ENCODE data around the gene FAM186B.

FAM186B gene

DNA sequence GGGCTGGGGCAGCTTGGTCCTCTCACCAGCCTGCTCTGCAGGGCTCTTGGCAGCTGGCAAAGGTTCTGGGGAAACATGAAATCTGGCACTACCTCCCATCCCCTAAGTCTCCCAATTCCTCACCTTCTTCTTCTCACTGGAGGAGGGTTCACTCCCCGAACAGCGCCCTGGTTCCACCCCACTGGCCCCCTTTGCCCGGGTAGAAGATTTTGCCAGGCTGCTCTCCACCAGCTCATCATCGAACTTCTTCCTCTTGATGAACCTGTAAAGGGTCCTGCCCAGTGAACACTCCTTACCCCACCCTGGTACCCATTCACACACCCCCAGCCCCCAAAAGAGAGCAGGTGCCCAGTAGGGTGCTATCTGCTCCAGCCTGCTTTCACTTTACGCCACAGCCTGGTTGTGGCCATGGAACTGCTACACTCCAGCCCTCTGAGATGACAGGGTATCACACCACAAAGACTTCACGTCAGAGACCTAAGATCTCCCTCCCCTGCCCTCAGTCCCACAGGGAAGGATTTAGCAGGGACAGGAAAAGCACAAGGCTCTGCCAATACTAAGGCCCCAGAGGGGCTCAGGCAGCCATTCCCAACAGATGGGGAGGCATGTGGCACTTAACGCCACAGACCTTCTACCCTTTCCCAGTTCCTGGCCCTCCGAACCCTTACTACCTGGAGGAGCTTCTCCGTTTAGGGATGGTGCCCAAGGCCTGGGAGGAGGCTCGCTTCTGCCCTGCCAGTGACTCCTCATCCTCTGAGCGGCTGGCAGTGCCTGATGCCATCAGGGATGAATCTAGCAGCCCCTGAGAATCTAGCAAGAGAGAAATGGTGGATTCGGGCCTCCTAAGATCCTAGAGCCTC is 39.8 kb downstream of the FAM186B start:
- ChIA-PET POLR2A (interaction anchor here (0.6 kb wide), 1 partner anchor 59 kb away, joined by 3 read pairs; no protein-coding TSS in a partner anchor), CTCF (interaction anchor here (0.7 to 2.2 kb wide), 5 partner anchors 8 to 228 kb away, joined by 3 to 16 read pairs (median 7); partner anchors contain the start of gene C1QL4)
- H3K4me3 ChIP-seq (ENCODE audit: low read depth, low read length) = no peak overlapping the region
- TF ChIP-seq, protein P1, sequence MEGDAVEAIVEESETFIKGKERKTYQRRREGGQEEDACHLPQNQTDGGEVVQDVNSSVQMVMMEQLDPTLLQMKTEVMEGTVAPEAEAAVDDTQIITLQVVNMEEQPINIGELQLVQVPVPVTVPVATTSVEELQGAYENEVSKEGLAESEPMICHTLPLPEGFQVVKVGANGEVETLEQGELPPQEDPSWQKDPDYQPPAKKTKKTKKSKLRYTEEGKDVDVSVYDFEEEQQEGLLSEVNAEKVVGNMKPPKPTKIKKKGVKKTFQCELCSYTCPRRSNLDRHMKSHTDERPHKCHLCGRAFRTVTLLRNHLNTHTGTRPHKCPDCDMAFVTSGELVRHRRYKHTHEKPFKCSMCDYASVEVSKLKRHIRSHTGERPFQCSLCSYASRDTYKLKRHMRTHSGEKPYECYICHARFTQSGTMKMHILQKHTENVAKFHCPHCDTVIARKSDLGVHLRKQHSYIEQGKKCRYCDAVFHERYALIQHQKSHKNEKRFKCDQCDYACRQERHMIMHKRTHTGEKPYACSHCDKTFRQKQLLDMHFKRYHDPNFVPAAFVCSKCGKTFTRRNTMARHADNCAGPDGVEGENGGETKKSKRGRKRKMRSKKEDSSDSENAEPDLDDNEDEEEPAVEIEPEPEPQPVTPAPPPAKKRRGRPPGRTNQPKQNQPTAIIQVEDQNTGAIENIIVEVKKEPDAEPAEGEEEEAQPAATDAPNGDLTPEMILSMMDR (IDR thresholded peaks at IDR 0.05; ENCODE audit: insufficient read depth, low read length, missing control alignments) = no peak
- no peak for DNase-seq (ENCODE audit: low read depth, low spot score)

DNA sequence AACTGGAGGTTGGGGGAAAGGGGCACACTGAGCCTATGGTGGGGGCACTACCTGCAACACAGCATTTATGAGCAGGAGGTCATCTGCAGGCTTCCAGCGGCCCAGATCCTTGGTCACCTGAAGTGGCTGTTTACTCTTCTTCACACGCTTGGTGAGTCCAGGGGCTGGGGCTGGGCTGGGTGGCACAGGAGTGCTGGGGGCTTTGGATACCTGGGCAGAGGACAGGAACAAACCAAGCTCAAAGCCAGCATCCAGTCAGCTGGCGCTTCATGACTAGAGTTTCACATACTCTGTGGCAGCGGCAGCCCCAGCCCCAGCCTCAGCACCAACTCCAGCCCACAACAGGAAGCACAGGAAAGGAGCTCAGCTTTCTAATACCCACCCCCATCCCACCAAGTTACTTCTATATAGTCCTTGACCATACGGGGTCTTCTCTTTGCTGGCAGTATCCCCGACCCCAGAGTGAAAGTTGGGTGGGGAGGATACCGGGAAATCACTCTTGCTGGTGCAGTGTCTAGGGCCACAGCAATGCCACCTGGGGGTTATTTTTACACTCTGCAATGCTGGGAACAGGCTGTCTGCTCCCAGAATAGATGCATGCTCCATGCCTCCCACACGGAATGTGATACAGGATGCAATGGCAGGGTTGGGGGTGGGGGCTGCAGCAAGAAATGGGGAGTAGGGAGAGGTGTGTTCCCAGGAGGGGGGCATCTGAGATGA is 40.6 kb downstream of the FAM186B start:
- no peak overlapping the region for H3K4me3 ChIP-seq (ENCODE audit: low read depth, low read length)
- TF ChIP-seq, protein P1 (IDR thresholded peaks at IDR 0.05; ENCODE audit: insufficient read depth, low read length, missing control alignments) = no peak
- DNase-seq (ENCODE audit: low read depth, low spot score) = no peak
- ChIA-PET POLR2A (no interaction called here), CTCF (interaction anchor here (0.7 to 1.3 kb wide), 2 partner anchors 16 to 206 kb away, joined by 3 to 9 read pairs; no protein-coding TSS in a partner anchor)

DNA sequence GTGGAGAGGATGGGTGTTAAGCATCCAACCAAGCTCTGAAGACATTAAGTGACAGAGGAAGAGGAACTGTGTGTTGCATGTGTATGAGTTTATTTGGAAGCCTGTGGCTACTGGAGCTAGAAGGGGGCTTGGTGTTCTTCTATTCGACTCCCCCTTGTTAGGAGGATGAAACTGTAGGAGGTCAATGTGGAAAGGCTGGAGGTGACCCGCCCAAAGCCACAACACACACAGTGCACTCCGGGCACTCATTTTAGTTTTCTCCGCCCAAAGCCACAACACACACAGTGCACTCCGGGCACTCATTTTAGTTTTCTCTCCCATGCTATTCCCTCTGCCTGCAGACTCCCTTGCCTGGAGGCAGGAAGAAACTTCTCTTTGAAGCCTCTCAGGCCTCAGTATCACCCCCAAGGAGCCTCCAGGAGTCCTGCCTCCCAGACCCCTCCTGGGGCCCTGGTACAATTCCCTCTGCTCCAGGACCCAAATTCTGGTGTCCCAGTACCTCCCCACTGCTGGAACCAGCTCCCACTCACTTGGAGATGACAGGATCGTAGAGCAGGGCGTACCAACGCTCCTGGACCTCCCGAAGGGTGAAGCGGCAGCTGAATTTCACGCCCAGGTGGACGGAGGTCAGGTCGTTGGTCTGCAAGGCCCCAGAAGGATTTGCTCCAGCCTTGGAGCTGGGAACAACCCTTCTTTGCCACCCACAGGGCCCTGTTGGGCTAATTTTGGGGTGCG is 41.3 kb downstream of the FAM186B start:
- TF ChIP-seq, protein P1 (IDR thresholded peaks at IDR 0.05; ENCODE audit: insufficient read depth, low read length, missing control alignments) = no peak
- CTCF ChIA-PET = interaction anchor here (0.7 to 2.3 kb wide), 4 partner anchors 11 to 218 kb away, joined by 3 to 9 read pairs (median 6); partner anchors contain the start of gene DNAJC22
- no peak for DNase-seq (ENCODE audit: low read depth, low spot score)
- no peak overlapping the region for H3K4me3 ChIP-seq (ENCODE audit: low read depth, low read length)
- POLR2A ChIA-PET = interaction anchor here (0.5 kb wide), 1 partner anchor 19 kb away, joined by 3 read pairs; no protein-coding TSS in a partner anchor

DNA sequence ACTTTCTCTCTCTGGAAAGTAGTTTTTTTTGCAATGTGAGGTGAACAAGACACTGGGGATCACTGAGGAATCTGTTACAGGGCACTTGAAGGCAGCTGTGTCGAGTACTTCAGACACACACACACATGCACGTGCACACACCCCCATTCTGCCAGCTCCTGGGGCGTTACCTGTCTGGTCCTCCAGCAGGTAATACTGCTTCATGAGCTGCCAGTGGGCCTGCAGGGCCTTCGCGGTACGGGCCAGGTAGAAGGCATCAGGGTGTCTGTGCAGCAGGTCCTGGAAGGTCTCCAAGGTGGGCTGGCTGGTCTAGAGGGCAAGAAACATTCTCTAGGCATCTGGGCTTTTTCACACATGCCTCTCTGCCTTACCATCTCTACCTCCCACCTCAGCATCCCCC is 42.6 kb downstream of the FAM186B start:
- H3K4me3 ChIP-seq (ENCODE audit: low read depth, low read length) = no peak overlapping the region
- DNase-seq (ENCODE audit: low read depth, low spot score) = no peak
- POLR2A ChIA-PET = no interaction called here
- TF ChIP-seq, protein P1 (IDR thresholded peaks at IDR 0.05; ENCODE audit: insufficient read depth, low read length, missing control alignments) = no peak
- CTCF ChIA-PET = interaction anchor here (1.5 to 2.3 kb wide), 3 partner anchors 9 to 204 kb away, joined by 5 to 8 read pairs (median 5); no protein-coding TSS in a partner anchor

DNA sequence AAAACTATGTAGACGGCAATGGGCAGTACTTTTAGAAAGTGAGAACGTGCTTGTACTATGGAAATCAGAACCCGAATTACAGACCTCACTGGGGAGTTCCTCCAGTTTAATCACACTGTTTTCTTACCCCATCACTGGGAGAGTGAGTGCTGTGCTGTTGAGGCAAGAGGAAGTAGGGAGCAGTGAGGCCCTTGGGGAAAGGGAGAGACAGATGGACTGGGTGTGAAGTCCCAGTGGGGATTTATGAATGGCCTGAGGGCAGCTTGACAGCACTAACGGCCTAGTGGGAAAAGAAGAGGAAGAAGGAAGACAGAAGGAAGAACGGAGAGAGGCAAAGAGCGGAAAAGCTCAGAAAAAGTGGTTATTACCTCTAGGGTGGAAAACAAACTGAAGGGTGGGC is 43.2 kb downstream of the FAM186B start:
- POLR2A ChIA-PET = no interaction called here
- CTCF ChIA-PET = interaction anchor here (1.5 to 2.3 kb wide), 4 partner anchors 9 to 204 kb away, joined by 5 to 8 read pairs (median 6); no protein-coding TSS in a partner anchor
- no peak for DNase-seq (ENCODE audit: low read depth, low spot score)
- TF ChIP-seq, protein P1 (IDR thresholded peaks at IDR 0.05; ENCODE audit: insufficient read depth, low read length, missing control alignments) = no peak
- H3K4me3 ChIP-seq (ENCODE audit: low read depth, low read length) = no peak overlapping the region
